ENCODE data around the gene ACTL8.

The ACTL8 gene

DNA sequence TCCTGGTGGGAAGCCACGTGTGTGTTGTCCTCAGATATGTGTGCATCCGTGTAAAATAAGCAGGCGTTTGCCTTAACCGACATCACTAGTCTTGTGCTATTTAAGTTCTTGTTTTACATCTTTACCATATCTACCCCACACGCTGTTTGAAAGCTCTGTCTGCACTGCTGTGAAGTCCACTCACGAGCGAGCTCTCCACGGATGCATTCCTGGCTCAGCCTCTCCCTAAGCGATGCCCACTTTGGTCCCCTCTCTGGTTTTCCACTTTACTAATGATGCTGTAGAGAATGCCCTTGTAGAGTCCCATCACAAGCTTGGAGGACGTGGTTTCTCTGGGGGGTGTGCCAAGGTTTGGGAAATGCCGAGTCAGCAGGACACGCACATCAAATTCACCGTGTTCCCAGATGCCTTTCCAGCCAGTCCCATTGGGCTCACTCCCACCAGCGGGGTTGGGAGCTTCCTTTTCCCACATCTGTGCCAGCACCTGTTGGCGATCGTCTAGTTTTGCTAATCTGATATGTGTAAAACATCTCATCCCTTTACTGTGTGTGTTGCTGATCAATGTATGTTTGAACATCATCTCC lies 43.8 kb downstream of the ACTL8 start:
- no peak overlapping the region for H3K27ac ChIP-seq
- no peaks in the 10 kb centered on the region for H4K20me1 ChIP-seq (ENCODE audit: insufficient read depth)
- no peak overlapping the region for H3K4me3 ChIP-seq (IDR thresholded peaks at IDR 0.05; ENCODE audit: insufficient read depth, low read depth, low read length)
- no peak overlapping the region for H3K9ac ChIP-seq
- H2AFZ ChIP-seq (ENCODE audit: low read depth), result no peak overlapping the region
- H3K36me3 ChIP-seq (ENCODE audit: insufficient read depth), result no peaks in the 10 kb centered on the region
- TF ChIP-seq, protein P1, sequence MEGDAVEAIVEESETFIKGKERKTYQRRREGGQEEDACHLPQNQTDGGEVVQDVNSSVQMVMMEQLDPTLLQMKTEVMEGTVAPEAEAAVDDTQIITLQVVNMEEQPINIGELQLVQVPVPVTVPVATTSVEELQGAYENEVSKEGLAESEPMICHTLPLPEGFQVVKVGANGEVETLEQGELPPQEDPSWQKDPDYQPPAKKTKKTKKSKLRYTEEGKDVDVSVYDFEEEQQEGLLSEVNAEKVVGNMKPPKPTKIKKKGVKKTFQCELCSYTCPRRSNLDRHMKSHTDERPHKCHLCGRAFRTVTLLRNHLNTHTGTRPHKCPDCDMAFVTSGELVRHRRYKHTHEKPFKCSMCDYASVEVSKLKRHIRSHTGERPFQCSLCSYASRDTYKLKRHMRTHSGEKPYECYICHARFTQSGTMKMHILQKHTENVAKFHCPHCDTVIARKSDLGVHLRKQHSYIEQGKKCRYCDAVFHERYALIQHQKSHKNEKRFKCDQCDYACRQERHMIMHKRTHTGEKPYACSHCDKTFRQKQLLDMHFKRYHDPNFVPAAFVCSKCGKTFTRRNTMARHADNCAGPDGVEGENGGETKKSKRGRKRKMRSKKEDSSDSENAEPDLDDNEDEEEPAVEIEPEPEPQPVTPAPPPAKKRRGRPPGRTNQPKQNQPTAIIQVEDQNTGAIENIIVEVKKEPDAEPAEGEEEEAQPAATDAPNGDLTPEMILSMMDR (conservative IDR thresholded peaks at IDR 0.05; ENCODE audit: low read depth, low read length), result no peak
- peaks cover 14% of the 10 kb centered on the region; the same call in 1 of the 2 replicates for H3K27me3 ChIP-seq (ENCODE audit: insufficient read depth, low read depth)
- H3K79me2 ChIP-seq (ENCODE audit: insufficient read depth, low read depth), result no peaks in the 10 kb centered on the region
- no peaks in the 10 kb centered on the region for H3K4me1 ChIP-seq (ENCODE audit: low read depth, poor library complexity, severe bottlenecking)
- H3K4me2 ChIP-seq, result no peak overlapping the region

DNA sequence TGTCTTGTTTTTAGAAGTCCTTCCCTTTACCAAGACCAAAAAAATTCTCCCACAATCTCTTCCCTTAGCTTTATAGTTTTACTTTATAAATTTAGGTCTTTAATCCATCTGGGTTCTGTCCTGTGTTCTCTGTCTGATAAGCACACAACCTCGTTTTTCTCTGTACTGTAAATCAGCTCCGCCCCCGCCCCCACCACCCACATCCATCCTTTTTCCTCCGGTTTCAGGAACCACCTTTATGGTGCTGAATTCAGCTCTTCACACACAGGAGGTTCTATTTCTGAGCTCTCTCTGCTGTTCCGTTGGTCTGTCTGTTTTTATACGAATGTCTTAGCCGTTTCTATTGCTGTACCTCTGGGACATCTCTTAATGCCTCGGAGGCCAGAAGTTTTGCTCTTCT lies 44.5 kb downstream of the ACTL8 start:
- no peak overlapping the region for H3K4me3 ChIP-seq (IDR thresholded peaks at IDR 0.05; ENCODE audit: insufficient read depth, low read depth, low read length)
- TF ChIP-seq, protein P1 (conservative IDR thresholded peaks at IDR 0.05; ENCODE audit: low read depth, low read length), result no peak
- H3K36me3 ChIP-seq (ENCODE audit: insufficient read depth), result no peaks in the 10 kb centered on the region
- no peak overlapping the region for H2AFZ ChIP-seq (ENCODE audit: low read depth)
- H3K9ac ChIP-seq, result no peak overlapping the region
- no peaks in the 10 kb centered on the region for H4K20me1 ChIP-seq (ENCODE audit: insufficient read depth)
- no peak overlapping the region for H3K4me2 ChIP-seq
- H3K27me3 ChIP-seq (ENCODE audit: insufficient read depth, low read depth), result peaks cover 14% of the 10 kb centered on the region; the same call in 1 of the 2 replicates
- no peak overlapping the region for H3K27ac ChIP-seq
- H3K4me1 ChIP-seq (ENCODE audit: low read depth, poor library complexity, severe bottlenecking), result no peaks in the 10 kb centered on the region
- H3K79me2 ChIP-seq (ENCODE audit: insufficient read depth, low read depth), result no peaks in the 10 kb centered on the region

DNA sequence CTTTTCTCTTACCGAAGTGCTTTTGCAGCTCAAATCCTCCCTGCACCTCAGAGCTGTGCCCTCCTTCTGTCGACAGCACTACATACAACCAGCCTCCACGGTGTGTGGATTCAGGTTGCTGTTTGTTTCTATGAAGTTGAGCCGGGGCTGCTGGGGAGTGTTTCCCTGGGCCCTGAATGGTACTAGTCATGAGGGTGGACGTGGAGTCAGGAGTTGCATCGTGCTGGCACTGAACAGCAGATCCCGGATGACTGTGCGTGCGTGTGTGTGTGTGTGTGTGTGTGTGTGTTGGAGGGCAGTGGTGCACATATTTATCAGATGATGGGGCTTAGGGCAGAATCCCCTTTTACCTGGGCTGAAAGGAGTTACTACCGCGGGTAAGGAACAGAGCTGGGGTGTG lies 47.0 kb downstream of the ACTL8 start:
- Histone ChIP-seq H3K27ac (no peak overlapping the region), H3K36me3 (ENCODE audit: insufficient read depth) (no peaks in the 10 kb centered on the region), H3K4me3 (IDR thresholded peaks at IDR 0.05; ENCODE audit: insufficient read depth, low read depth, low read length) (no peak overlapping the region), H2AFZ (ENCODE audit: low read depth) (no peak overlapping the region), H4K20me1 (ENCODE audit: insufficient read depth) (no peaks in the 10 kb centered on the region), H3K79me2 (ENCODE audit: insufficient read depth, low read depth) (no peaks in the 10 kb centered on the region), H3K4me2 (no peak overlapping the region), H3K27me3 (ENCODE audit: insufficient read depth, low read depth) (peaks cover 14% of the 10 kb centered on the region; the same call in 1 of the 2 replicates), H3K4me1 (ENCODE audit: low read depth, poor library complexity, severe bottlenecking) (no peaks in the 10 kb centered on the region), H3K9ac (no peak overlapping the region)
- TF ChIP-seq, protein P1 (conservative IDR thresholded peaks at IDR 0.05; ENCODE audit: low read depth, low read length), result no peak

DNA sequence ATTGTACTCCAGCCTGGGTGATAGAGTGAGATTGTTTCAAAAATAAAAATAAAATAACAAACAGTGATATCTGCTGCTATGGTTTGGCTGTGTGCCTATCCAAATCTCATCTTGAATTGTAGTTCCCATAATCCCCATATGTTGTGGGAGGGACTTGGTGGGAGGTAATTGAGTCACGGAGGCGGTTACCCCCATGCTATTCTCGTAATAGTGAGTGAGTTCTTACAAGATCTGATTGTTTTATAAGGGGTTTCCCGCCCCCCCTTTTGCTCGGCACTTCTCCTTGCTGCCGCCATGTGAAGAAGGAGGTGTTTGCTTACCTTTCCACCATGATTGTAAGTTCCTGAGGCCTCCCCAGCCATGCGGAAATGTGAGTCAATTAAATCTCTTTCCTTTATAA lies 47.8 kb downstream of the ACTL8 start:
- Histone ChIP-seq H3K27me3 (ENCODE audit: insufficient read depth, low read depth) (peaks cover 14% of the 10 kb centered on the region; the same call in 1 of the 2 replicates), H3K27ac (no peak overlapping the region), H4K20me1 (ENCODE audit: insufficient read depth) (no peaks in the 10 kb centered on the region), H2AFZ (ENCODE audit: low read depth) (no peak overlapping the region), H3K4me3 (IDR thresholded peaks at IDR 0.05; ENCODE audit: insufficient read depth, low read depth, low read length) (no peak overlapping the region), H3K4me1 (ENCODE audit: low read depth, poor library complexity, severe bottlenecking) (no peaks in the 10 kb centered on the region), H3K9ac (no peak overlapping the region), H3K79me2 (ENCODE audit: insufficient read depth, low read depth) (no peaks in the 10 kb centered on the region), H3K4me2 (no peak overlapping the region), H3K36me3 (ENCODE audit: insufficient read depth) (no peaks in the 10 kb centered on the region)
- TF ChIP-seq, protein P1 (conservative IDR thresholded peaks at IDR 0.05; ENCODE audit: low read depth, low read length), result no peak

Measured in KMS-11 (cell line).